Liver (tissue), 9 donors: ENCODE measurements around the gene TMEM18. TPM values are rescaled to one million over a fixed set of nuclear protein-coding genes. Genes with fewer than 3 reads are reported as not detected.

Experiments
- DNase-seq: peaks from one replicate; pipeline ENCODE4 v3.0.0-alpha.2; 2017; ENCODE audit warnings: low spot score
- H3K27ac ChIP-seq, 2 donors: one replicate each; pipeline ENCODE4 v1.7.0; 2013; ENCODE audit warnings: inconsistent platforms in 2 of 2, low read length in 2 of 2, control low read depth in 1 of 2, low read depth in 1 of 2, mild to moderate bottlenecking in 1 of 2
- H3K27me3 ChIP-seq, 4 donors: one replicate each; pipeline versions ENCODE4 v1.6.1 to v1.7.0; 2013; ENCODE audit warnings: low read length in 3 of 4, inconsistent platforms in 1 of 4, mild to moderate bottlenecking in 1 of 4, moderate library complexity in 1 of 4; ENCODE audit not compliant: control insufficient read depth in 4 of 4, insufficient read depth in 4 of 4
- H3K36me3 ChIP-seq, 4 donors: one replicate each; pipeline versions ENCODE4 v1.6.1 to v1.7.0; 2013; ENCODE audit warnings: low read length in 3 of 4, mild to moderate bottlenecking in 3 of 4, low read depth in 1 of 4, moderate library complexity in 1 of 4; ENCODE audit not compliant: control insufficient read depth in 4 of 4, insufficient read depth in 3 of 4
- H3K4me1 ChIP-seq, 4 donors: one replicate each; pipeline versions ENCODE4 v1.6.1 to v1.7.0; 2013; ENCODE audit warnings: low read length in 3 of 4, mild to moderate bottlenecking in 3 of 4, moderate library complexity in 1 of 4; ENCODE audit not compliant: control insufficient read depth in 4 of 4, insufficient read depth in 4 of 4
- H3K4me3 ChIP-seq, 3 donors: one replicate each; pipeline versions ENCODE4 v1.6.1 to v1.7.0; 2013; ENCODE audit warnings: low read length in 3 of 3, control low read depth in 1 of 3, low read depth in 1 of 3, mild to moderate bottlenecking in 1 of 3
- H3K9ac ChIP-seq, 2 donors: one replicate each; pipeline ENCODE4 v1.7.0; 2013; ENCODE audit warnings: low read length in 2 of 2, mild to moderate bottlenecking in 2 of 2, moderate library complexity in 2 of 2, control low read depth in 1 of 2, low read depth in 1 of 2
- H3K9me3 ChIP-seq, 4 donors: one replicate each; pipeline versions ENCODE4 v1.6.1 to v1.7.0; 2013; ENCODE audit warnings: low read length in 3 of 4; ENCODE audit not compliant: control insufficient read depth in 4 of 4
- CTCF ChIP-seq: fragments of 150-350 bp; IDR thresholded peaks from 2 replicates; pipeline ENCODE4 v1.5.1; 2017; ENCODE audit warnings: improper control_type of control experiment, low read depth, low read length; ENCODE audit not compliant: missing input control
- EGR1 ChIP-seq, 2 donors: IDR thresholded peaks; 2 replicates each; pipeline ENCODE4 v1.6.1; 2016 to 2018; ENCODE audit warnings: antibody characterized with exemption in 2 of 2, low read depth in 2 of 2
- FOXA1 ChIP-seq: IDR thresholded peaks from 2 replicates; pipeline ENCODE4 v1.6.1; 2016; ENCODE audit warnings: antibody characterized with exemption
- FOXA2 ChIP-seq: IDR thresholded peaks from 2 replicates; pipeline ENCODE4 v1.6.1; 2016; ENCODE audit warnings: antibody characterized with exemption
- GABPA ChIP-seq, 2 donors: IDR thresholded peaks in 1 of 2; conservative IDR thresholded peaks in 1 of 2; 2 replicates each; pipeline ENCODE4 v1.6.1; 2016; ENCODE audit warnings: antibody characterized with exemption in 2 of 2, mild to moderate bottlenecking in 1 of 2, moderate library complexity in 1 of 2
- HNF4A ChIP-seq, 2 donors: conservative IDR thresholded peaks; 2 replicates each; pipeline ENCODE4 v1.6.1; 2016; ENCODE audit warnings: antibody characterized with exemption in 2 of 2, mild to moderate bottlenecking in 2 of 2
- HNF4G ChIP-seq: IDR thresholded peaks from 2 replicates; pipeline ENCODE4 v1.6.1; 2016; ENCODE audit warnings: antibody characterized with exemption
- JUND ChIP-seq, 2 donors: IDR thresholded peaks; 2 replicates each; pipeline ENCODE4 v1.6.1; 2016; ENCODE audit warnings: antibody characterized with exemption in 2 of 2
- MAX ChIP-seq: IDR thresholded peaks from 2 replicates; pipeline ENCODE4 v1.6.1; 2016; ENCODE audit warnings: antibody characterized with exemption
- NR2F2 ChIP-seq: IDR thresholded peaks from 2 replicates; pipeline ENCODE4 v1.6.1; 2016; ENCODE audit warnings: antibody characterized with exemption
- RAD21 ChIP-seq, 2 donors: IDR thresholded peaks; 2 replicates each; pipeline ENCODE4 v1.6.1; 2016; ENCODE audit warnings: antibody characterized with exemption in 2 of 2, mild to moderate bottlenecking in 2 of 2
- RXRA ChIP-seq, 2 donors: IDR thresholded peaks; 2 replicates each; pipeline ENCODE4 v1.6.1; 2017 to 2018; ENCODE audit warnings: antibody characterized with exemption in 2 of 2, mild to moderate bottlenecking in 1 of 2
- SP1 ChIP-seq: IDR thresholded peaks from 2 replicates; pipeline ENCODE4 v1.6.1; 2018; ENCODE audit warnings: antibody characterized with exemption, mild to moderate bottlenecking
- TAF1 ChIP-seq: conservative IDR thresholded peaks from 2 replicates; pipeline ENCODE4 v1.6.1; 2016; ENCODE audit warnings: antibody characterized with exemption, mild to moderate bottlenecking
- YY1 ChIP-seq: IDR thresholded peaks from 2 replicates; pipeline ENCODE4 v1.6.1; 2016; ENCODE audit warnings: antibody characterized with exemption, mild to moderate bottlenecking
- WGBS: extraction: QIAGEN DNeasy Blood & Tissue Kit; methylation state at CpG from one replicate; pipeline ENCODE4 v1.1.7; 2013; 5-methylcytosine and 5-hydroxymethylcytosine counted together
- polyA plus RNA-seq, 2 donors: library from polyadenylated mRNA; stranded (reverse) in 1 of 2; unstranded in 1 of 2; fragments of 200-250 nt in 1 of 2; fragments of >200 nt in 1 of 2; fragmentation: Nextera tagmentation in 1 of 2; extraction: Ambion mirVana in 1 of 2; gene quantifications; one replicate each; pipeline versions ENCODE4 v1.2.1 to v1.2.3, GENCODE V29; 2013 to 2015
- total RNA-seq, 2 donors: library from RNA; depleted of rRNA; stranded (reverse); fragments of >200 nt; gene quantifications; one replicate each; pipeline ENCODE4 v1.2.3, GENCODE V29; 2014
- TF ChIP-seq, protein P1 (sequence below): IDR thresholded peaks from 2 replicates; pipeline ENCODE4 v1.6.1; 2016; ENCODE audit warnings: antibody characterized with exemption
- TF ChIP-seq, protein P2 (sequence below): IDR thresholded peaks from 2 replicates; pipeline ENCODE4 v1.6.1; 2016; ENCODE audit warnings: antibody characterized with exemption
- TF ChIP-seq, protein P3 (sequence below): IDR thresholded peaks from 2 replicates; pipeline ENCODE4 v1.6.1; 2016; ENCODE audit warnings: antibody characterized with exemption, mild to moderate bottlenecking
- donor health status: healthy.
- donor health status: healthy.
- donor health status: healthy.
- donor health status: healthy.
- donor health status: healthy.

The TMEM18 gene
- total and polyA plus RNA-seq, 4 donors = 8.4 to 29.3 (median 10.9) TPM

DNA sequence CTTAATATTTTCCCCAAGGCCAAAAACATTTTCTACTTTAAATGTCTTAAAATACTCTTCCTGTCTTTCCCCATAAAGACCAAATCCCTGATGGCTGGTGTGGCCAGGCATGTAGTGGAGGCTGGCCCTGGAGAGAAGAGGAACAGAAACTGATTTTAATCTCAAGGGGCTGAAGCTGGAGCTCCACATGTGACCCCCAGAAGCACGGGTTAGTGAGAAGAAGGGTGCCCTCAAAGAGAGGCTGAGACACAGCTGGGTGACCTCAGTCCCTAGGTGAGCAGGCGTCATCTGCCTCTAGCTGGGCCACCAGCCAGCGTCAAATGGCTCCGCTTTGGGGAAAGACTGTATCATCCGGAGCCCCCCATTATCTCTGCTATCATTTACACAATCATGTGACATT lies 19.3 kb upstream of the TMEM18 start (continued):
- TF ChIP-seq FOXA1 = no peak
- no peak for TF ChIP-seq FOXA2
- no peak for TF ChIP-seq NR2F2
- no peak for TF ChIP-seq SP1

DNA sequence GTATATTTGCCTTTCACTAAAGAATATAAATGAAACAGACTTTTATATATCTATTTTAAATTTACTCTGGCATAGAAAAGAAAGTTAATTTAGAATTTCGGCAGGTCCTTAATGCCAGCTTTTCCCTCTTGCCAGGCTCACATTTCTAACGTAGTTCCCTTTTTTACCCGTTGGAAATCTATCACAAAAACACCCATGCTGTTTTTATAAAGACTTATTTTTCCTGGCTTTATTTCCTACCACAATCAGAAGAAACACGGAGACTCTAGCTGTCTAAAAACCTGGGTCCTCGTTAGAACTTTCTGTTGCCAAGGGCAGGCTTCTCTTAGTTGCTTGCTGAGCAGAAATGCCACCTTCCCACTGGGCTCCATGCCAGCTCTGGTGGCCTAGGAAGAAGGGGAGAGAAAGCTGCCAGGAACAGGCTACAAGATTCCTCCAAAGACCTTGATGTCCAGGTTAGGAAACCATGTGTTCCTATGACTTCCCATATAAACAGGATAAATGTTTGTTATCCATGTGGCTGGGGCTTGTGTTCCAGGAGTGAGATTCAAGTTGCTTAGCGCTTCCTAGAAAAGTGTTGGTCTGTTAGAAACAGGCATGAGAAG lies 17.8 kb upstream of the TMEM18 start:
- DNase-seq = no peak
- 59% methylated on average over 6 of the region's 6 CpGs for WGBS
- peaks cover 0 to 1% (median 0%) of the 10 kb centered on the region in 4 donors for H3K27me3 ChIP-seq
- no peaks in the 10 kb centered on the region for H3K36me3 ChIP-seq
- TF ChIP-seq NR2F2 (no peak), RXRA (IDR thresholded peaks at IDR 0.05) (no peak), JUND (IDR thresholded peaks at IDR 0.05) (no peak), HNF4G (no peak), RAD21 (IDR thresholded peaks at IDR 0.05) (no peak), CTCF (no peak), FOXA1 (no peak), GABPA (IDR thresholded peaks at IDR 0.05 in 1 of 2, conservative IDR thresholded peaks at IDR 0.05 in 1 of 2) (no peak), MAX (no peak), TAF1 (no peak), EGR1 (IDR thresholded peaks at IDR 0.05; ENCODE audit: low read depth in 2 of 2) (no peak)
- H3K9me3 ChIP-seq = no peaks in the 10 kb centered on the region
- H3K4me3 ChIP-seq = no peak overlapping the region
- no peak overlapping the region for H3K9ac ChIP-seq
- H3K4me1 ChIP-seq = peaks cover 0 to 2% (median 0%) of the 10 kb centered on the region in 4 donors
- no peak overlapping the region for H3K27ac ChIP-seq

- no peak for TF ChIP-seq FOXA1
- TF ChIP-seq FOXA2 = no peak
- no peak for TF ChIP-seq SP1
- TF ChIP-seq MAX = no peak
- TF ChIP-seq RAD21 (IDR thresholded peaks at IDR 0.05) = no peak
- TF ChIP-seq, protein P1, sequence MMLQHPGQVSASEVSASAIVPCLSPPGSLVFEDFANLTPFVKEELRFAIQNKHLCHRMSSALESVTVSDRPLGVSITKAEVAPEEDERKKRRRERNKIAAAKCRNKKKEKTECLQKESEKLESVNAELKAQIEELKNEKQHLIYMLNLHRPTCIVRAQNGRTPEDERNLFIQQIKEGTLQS = no peak
- TF ChIP-seq JUND (IDR thresholded peaks at IDR 0.05) = no peak
- no peak for TF ChIP-seq EGR1 (IDR thresholded peaks at IDR 0.05; ENCODE audit: low read depth in 2 of 2)
- TF ChIP-seq GABPA (IDR thresholded peaks at IDR 0.05 in 1 of 2, conservative IDR thresholded peaks at IDR 0.05 in 1 of 2) = no peak
- no peak for TF ChIP-seq RXRA (IDR thresholded peaks at IDR 0.05)
- TF ChIP-seq CTCF = no peak
- TF ChIP-seq HNF4G = no peak
- TF ChIP-seq NR2F2 = no peak
- TF ChIP-seq HNF4A (conservative IDR thresholded peaks at IDR 0.05) = no peak
- no peak for TF ChIP-seq YY1
- TF ChIP-seq, protein P2, sequence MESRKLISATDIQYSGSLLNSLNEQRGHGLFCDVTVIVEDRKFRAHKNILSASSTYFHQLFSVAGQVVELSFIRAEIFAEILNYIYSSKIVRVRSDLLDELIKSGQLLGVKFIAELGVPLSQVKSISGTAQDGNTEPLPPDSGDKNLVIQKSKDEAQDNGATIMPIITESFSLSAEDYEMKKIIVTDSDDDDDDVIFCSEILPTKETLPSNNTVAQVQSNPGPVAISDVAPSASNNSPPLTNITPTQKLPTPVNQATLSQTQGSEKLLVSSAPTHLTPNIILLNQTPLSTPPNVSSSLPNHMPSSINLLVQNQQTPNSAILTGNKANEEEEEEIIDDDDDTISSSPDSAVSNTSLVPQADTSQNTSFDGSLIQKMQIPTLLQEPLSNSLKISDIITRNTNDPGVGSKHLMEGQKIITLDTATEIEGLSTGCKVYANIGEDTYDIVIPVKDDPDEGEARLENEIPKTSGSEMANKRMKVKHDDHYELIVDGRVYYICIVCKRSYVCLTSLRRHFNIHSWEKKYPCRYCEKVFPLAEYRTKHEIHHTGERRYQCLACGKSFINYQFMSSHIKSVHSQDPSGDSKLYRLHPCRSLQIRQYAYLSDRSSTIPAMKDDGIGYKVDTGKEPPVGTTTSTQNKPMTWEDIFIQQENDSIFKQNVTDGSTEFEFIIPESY = no peak
- no peak for TF ChIP-seq TAF1
- TF ChIP-seq, protein P3, sequence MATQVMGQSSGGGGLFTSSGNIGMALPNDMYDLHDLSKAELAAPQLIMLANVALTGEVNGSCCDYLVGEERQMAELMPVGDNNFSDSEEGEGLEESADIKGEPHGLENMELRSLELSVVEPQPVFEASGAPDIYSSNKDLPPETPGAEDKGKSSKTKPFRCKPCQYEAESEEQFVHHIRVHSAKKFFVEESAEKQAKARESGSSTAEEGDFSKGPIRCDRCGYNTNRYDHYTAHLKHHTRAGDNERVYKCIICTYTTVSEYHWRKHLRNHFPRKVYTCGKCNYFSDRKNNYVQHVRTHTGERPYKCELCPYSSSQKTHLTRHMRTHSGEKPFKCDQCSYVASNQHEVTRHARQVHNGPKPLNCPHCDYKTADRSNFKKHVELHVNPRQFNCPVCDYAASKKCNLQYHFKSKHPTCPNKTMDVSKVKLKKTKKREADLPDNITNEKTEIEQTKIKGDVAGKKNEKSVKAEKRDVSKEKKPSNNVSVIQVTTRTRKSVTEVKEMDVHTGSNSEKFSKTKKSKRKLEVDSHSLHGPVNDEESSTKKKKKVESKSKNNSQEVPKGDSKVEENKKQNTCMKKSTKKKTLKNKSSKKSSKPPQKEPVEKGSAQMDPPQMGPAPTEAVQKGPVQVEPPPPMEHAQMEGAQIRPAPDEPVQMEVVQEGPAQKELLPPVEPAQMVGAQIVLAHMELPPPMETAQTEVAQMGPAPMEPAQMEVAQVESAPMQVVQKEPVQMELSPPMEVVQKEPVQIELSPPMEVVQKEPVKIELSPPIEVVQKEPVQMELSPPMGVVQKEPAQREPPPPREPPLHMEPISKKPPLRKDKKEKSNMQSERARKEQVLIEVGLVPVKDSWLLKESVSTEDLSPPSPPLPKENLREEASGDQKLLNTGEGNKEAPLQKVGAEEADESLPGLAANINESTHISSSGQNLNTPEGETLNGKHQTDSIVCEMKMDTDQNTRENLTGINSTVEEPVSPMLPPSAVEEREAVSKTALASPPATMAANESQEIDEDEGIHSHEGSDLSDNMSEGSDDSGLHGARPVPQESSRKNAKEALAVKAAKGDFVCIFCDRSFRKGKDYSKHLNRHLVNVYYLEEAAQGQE = no peak
- H3K27ac ChIP-seq = no peak overlapping the region
- no peak overlapping the region for H3K4me3 ChIP-seq
- 48% methylated on average over 2 of the region's 2 CpGs for whole genome bisulfite sequencing
- H3K36me3 ChIP-seq = no peaks in the 10 kb centered on the region
- H3K27me3 ChIP-seq = no peaks in the 10 kb centered on the region
- peaks cover 0 to 2% (median 0%) of the 10 kb centered on the region in 4 donors for H3K4me1 ChIP-seq
- no peak overlapping the region for H3K9ac ChIP-seq
- no peak for DNase-seq
- H3K9me3 ChIP-seq = no peaks in the 10 kb centered on the region
Observed at GRCh38 chr2:694174-694573, 17.0 kb upstream of the TMEM18 start.
